GM13977 (cell line): ENCODE data around the gene POLG.

Source experiments
- DNase-seq: peaks from one replicate; pipeline ENCODE4 v3.0.0; 2012; ENCODE audit warnings: low spot score
- in situ Hi-C: fragments of 300-500 bp; cut with MboI; formaldehyde crosslinking; loops from one replicate; pipeline ENCODE4 v1.12.0; 2022; ENCODE audit warnings: low sequenced_read_pairs, low pct_unique_long_range_greater_than_20kb, mixed read lengths, inconsistent platforms; ENCODE audit not compliant: unreplicated experiment
- TF ChIP-seq, protein P1 (sequence below): IDR thresholded peaks from 2 replicates; pipeline ENCODE4 v1.5.1; 2012; ENCODE audit warnings: mild to moderate bottlenecking, control low read depth; ENCODE audit not compliant: insufficient read depth; ENCODE audit errors: extremely low read depth, missing control alignments

Gene POLG

DNA sequence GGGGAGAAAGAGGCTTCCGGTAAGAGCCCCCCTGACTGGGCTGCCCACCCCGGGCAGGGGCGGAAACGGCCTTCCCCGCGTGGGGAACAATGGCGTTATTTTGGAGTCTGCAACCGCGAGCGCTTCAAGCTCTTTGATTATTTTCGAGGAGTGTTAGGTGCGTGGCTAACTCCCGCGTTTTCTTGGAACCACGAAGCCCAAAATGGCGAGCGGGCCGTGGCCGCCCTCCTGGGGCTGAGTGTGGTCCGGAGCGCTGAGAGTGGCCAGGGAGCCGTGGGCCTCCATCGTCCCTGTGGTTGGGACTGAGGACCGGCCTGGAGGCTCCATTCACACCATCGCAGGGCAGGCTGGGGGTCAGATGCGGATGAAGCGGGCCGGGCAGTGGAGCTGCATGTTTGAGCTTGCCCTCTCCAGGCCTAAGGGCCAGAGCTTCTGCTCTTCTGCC lies 44.6 kb upstream of the POLG start:
- in situ Hi-C loops: no loop called here
- TF ChIP-seq, protein P1, sequence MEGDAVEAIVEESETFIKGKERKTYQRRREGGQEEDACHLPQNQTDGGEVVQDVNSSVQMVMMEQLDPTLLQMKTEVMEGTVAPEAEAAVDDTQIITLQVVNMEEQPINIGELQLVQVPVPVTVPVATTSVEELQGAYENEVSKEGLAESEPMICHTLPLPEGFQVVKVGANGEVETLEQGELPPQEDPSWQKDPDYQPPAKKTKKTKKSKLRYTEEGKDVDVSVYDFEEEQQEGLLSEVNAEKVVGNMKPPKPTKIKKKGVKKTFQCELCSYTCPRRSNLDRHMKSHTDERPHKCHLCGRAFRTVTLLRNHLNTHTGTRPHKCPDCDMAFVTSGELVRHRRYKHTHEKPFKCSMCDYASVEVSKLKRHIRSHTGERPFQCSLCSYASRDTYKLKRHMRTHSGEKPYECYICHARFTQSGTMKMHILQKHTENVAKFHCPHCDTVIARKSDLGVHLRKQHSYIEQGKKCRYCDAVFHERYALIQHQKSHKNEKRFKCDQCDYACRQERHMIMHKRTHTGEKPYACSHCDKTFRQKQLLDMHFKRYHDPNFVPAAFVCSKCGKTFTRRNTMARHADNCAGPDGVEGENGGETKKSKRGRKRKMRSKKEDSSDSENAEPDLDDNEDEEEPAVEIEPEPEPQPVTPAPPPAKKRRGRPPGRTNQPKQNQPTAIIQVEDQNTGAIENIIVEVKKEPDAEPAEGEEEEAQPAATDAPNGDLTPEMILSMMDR: no peak
- no peak for DNase-seq

DNA sequence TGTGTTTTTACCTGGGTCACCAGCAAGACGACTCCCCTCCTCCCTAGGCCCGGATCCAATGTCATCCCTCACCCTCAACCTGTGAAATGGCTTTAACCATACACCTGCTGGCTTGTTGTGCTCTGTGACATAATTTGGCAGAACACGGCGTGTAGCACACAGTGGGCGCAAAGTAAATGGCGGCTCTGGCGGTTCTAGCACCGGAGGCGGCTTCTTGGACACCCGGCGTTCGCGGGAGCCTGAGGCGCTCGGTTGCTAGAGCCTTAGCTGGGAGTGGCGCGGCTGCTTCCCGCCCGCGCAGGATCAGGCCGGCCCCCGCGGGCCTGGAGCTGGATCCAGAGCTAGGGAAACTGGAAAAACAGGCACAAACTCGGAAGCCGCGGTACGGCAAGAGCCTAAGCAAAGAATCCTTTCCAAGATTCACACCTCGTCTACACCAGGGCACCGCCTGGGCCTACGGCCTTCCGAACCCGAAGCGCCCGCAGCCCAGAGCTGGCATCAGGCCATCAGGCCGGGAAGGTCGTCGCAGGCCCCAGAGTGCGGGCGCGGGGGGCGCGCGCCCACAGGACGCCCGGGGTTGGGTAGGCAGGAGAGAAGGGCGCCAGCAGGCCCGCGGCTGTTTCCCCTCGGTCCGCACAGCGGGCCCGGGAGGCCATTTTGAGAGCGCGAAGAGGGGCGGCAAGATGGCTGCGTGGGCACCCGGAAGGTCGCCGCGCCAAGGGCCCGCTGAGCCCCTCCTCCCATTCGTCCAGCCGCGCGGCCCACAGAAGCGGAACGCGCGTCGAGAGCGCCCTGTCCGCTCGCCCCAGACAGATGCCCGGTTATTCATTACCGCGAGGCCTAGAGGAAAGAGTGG lies 43.9 kb upstream of the POLG start:
- in situ Hi-C loops: no loop called here
- DNase-seq: no peak
- TF ChIP-seq, protein P1: no peak

DNA sequence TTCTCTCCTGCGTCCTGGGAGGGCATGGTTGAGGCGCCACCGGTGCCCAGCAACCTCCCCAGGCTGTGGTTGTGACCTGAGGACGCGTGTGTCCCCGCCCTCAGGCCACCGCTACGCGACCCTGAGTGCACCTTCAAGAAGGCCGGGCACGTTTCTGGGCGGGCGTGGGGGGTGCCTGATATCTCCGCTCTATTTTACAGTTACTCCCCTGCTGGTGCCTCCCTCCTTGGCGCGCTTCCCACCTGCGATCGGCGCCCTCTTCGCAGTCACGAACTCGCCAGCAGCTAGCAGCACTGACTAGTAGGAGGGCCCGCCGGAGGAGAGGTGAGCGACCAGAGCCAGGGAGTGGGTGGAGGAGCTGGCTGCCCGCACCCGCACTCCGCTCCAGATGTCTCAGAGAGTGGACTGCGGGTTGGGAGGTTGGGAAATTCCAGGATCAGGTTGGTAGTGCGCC lies 43.2 kb upstream of the POLG start:
- in situ Hi-C loops: no loop called here
- no peak for DNase-seq
- TF ChIP-seq, protein P1: no peak

DNA sequence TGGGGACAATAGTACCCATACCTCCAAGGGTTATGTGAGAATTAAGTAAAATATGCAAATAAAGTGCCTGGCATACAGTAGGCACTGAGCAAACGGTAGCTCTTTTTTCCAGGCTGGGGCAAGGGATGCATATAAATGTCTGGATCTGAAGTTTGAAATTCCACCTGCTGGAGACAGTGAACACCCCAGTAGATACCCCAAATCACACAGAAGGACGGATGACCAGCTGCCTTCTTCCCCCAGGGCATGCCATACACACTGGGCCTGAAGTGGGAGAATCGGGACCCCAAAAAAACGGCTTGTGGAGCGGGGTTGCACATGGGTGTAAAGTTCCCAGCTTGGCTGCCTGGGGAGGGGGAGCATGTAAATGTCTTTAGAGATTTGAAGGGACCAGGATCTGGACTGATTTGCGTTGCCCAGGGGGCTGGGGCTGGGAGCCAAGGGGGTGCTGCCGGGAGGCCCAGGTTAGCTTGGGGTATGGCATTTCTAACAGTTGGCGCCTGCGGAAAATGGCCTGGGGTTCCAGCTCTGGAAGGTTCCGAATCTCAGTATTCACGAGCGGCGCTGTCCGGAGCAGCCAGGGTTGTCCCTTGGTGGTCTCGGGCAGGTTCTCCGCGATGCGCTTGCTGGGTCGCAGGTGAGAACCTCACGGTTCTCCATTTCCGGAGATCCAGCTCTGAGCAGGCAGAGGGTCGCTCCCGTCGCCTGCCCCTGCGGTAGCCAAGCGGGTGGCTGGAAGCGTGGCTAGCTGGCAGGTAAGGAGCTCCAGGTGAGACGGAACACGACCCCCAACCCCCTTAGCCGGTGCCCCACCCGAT lies 42.6 kb upstream of the POLG start:
- in situ Hi-C loops: no loop called here
- DNase-seq: no peak
- TF ChIP-seq, protein P1: no peak

DNA sequence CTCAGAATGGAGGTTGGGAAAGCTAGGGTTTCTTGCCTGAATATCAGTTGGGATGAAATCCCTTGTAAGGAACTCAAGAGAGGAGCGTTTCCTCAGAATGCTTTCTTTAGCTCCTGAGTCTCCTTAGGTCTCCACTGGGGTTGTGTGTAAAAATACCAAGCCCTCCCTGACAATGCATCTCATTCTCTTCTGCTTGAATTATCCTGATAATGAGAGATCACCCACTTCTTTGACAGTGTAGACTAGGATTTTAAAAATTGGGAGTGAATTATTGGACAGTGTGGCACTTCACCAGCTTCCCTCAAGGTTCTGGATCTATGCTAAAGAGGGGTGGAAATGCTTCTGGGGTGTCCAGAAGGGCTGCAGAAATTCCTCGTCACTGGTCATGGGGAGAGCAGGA lies 41.8 kb upstream of the POLG start:
- DNase-seq: no peak
- TF ChIP-seq, protein P1: no peak
- in situ Hi-C loops: no loop called here

DNA sequence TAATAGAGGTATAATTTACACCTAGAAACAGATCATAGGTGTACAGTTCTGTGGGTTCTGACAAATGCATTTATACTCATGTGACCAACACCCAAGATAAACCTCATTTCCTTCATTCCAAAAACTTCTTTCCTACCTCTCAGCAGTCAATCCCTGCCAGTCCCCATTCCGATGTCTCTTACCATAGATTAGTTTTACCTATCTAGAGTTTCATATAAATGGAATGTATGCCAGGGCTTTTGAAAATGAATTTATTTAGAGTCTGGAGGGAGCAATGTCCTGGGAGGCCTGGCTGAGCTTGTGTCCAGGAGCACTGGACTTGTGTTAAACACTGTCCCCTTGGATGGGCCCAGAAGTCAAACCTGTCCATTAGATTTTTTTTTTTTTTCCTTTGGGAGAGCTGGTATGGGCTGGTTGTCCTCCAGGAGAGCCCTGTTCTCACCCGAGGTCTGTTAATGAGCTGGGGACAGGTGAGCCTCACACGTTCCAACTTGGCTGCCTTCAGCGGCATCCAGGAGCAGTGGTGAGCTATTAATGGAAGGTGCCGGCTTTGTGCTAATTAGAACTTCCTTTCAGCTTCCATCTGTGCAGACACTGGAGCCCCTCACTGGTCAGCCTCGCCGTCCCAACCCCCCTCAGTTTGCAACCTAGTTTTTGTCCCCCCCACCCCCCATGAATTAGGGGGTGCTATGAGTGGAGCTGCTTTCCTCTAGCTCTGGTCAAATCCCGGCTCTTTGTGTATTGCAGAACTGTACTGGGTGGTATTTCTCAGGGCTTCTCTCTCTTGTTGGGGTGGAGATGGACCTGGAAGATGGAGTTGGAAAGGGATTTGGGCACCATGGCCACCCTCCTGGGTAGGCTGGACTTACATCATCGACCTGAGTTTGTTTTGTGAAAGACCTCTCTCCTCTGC lies 40.7 kb upstream of the POLG start:
- DNase-seq: no peak
- in situ Hi-C loops: no loop called here
- TF ChIP-seq, protein P1: no peak
